ENCODE measurements around the gene TOPBP1.
"Not testable (repeated sequence)": the region's sequence is repeated elsewhere in the genome, so short reads cannot be mapped to it uniquely, and the experiment has no call there.

TOPBP1 gene

DNA sequence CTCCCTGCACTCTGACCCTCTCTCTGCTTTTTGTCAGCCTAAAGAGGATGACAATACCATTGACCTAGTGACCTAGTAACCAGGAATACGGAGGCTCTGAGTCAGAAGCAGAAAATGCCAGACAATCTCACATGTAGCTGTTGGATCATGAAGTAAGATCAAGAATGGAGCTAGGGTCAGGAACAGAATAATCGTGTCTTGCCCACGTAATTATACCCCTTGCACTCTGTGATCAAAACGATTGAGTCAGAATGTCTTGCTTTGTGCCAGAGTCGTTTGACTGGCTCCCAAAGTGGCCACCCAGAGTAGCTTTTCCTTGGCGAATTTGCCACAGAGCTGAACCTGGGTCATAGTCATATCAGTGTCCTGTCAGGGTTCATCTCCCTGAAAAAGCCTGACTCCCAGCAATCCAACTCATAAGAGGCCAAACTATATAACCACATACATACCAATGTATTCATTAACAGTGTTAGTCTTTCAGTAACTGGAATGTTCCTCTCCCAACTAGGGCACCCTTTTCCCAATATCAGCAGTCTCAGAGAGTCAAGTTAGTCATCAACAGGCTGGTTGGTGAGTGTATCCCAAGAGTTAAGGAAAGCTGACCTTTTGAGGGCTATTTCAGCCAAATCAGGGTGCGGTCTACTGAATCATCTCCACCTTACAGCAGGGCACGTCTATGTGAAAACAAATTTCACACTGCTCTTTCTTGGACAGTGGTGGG, 93.3 kb downstream of the TOPBP1 start:
- no peak for DNase-seq

DNA sequence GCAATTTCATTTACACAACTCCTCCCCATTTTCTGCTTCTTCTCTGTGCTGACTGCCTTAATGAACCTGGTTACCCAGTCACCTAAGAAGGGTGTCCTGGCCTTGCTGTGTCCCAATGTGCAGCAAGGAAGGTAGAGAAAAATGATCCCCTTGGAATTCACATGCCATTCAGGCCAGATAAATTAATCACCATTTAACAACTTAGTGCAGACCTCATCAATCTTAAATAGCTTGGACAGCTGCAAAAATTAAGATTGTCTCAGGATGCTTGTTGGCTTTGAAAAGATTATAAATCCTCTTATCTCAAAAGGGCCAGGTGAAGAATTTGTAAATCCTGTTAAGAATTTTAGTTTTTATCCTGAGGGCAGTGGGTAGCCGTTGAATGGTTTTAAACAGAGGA, 97.9 kb downstream of the TOPBP1 start:
- no peak for DNase-seq

DNA sequence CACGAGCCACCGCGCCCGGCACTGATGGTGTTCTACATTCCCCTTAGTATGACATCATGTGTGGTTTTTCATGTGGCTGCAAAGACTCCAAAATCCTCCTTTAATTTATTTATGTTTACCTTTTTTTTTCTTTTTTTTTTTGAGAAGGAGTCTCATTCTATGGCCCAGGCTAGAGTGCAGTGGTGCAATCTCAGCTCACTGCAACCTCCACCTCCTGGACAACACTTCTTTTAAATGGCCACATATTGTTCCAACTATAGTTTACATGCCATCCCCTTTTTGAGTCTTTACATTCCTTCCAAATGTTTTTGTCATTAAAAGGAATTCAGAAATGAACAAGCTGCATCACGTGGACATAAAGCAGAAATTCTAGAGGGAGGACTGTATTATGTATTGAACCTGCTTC, 98.6 kb downstream of the TOPBP1 start:
- DNase-seq, result no peak

DNA sequence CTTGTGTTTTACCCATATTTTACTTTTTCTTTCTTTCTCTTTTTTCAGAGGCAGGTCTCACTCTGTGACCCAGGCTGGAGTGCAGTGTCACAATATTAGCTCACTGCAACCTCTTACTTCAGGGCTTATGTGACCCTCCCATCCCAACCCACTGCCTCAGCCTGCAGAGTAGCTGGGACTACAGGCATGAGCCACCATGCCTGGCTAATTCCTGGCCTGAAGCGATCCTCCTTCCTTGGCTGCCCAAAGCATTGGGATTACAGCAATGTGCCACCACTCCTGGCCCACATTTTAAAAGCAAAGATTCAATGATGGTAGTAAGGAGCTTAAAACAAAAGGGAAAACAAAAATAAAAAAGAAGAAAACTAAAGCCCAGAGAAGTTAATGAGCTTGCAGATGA, 99.4 kb downstream of the TOPBP1 start:
- no peak for DNase-seq

DNA sequence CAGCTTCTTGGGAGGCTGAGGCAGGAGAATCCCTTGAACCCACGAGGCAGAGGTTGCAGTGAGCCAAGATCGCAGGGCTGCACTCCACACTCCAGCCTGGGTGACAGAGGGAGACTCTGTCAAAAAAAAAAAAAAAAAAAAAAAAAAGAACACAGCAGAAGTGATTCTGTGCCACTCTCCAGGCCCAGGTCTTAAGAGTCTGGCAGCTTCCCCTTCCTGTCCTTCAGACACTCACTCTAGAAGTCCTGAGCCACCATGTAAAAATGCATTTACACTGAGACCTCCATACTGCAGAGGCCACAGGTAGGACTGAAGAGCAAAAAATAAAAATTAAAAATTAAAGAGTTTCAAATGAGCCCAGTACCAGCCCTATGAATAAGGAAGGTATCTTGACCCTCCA, 100.1 kb downstream of the TOPBP1 start:
- DNase-seq, result no peak

DNA sequence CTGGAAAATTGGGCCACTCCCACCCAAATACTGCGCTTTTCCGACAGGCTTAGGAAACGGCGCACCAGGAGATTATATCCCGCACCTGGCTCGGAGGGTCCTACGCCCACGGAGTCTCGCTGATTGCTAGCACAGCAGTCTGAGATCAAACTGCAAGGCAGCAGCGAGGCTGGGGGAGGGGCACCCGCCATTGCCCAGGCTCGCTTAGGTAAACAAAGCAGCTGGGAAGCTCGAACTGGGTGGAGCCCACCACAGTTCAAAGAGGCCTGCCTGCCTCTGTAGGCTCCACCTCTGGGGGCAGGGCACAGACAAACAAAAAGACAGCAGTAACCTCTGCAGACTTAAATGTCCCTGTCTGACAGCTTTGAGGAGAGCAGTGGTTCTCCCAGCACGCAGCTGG, 110.2 kb downstream of the TOPBP1 start:
- not testable (repeated sequence) for DNase-seq
